ENCODE data around the gene CMIP.

DNA sequence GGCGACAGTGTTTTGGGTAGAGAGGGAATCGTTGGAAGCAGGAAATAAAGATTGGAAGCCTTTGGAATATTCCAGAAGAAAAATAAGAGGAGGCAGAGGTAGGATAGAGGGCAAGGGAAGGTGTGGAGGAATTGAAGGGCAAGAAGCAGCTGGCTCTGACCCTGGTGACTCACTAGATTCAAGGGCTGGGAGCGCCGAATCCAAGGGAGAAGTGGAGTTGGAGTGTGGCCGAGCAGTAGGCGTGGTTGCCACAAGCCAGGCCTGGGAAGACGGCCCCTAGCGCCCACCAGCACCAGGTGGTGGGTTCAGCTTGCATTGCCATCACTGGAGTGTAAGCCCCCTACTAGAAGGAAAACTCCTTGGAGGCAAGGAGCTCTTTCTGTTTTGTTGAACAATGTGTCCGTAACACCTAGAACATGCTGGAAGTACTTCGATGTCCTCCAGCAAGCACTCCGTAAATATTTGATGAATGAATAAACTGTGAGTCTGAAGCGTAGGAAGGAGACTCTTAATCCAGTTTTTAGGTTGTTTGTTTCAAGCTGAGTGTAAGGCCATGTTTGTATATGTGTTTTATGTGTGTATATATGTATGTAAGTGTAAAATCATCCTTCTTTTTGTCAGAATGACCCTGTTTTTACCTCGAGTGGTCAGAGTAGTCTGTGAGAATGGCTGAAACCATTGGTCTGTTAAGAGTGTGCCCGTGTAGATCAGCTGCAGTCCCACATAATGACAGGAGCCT is 139.5 kb downstream of the CMIP start:
- TF ChIP-seq, protein P1, sequence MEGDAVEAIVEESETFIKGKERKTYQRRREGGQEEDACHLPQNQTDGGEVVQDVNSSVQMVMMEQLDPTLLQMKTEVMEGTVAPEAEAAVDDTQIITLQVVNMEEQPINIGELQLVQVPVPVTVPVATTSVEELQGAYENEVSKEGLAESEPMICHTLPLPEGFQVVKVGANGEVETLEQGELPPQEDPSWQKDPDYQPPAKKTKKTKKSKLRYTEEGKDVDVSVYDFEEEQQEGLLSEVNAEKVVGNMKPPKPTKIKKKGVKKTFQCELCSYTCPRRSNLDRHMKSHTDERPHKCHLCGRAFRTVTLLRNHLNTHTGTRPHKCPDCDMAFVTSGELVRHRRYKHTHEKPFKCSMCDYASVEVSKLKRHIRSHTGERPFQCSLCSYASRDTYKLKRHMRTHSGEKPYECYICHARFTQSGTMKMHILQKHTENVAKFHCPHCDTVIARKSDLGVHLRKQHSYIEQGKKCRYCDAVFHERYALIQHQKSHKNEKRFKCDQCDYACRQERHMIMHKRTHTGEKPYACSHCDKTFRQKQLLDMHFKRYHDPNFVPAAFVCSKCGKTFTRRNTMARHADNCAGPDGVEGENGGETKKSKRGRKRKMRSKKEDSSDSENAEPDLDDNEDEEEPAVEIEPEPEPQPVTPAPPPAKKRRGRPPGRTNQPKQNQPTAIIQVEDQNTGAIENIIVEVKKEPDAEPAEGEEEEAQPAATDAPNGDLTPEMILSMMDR (IDR thresholded peaks at IDR 0.05): no peak
- no peak for TF ChIP-seq POLR2A (IDR thresholded peaks at IDR 0.05)
